SKM-1 (cell line): ENCODE measurements around the gene RPA3.

ENCODE experiments used
- DNase-seq: peaks from one replicate; lab custom pipeline; 2025; ENCODE audit not compliant: unreplicated experiment; lab: John Stamatoyannopoulos, UW

The RPA3 gene

GRCh38 chr7:7718492-7718891 is at the start of gene RPA3:
Gene RPA3 (minus strand): TSS chr7:7718607. CDS start chr7:7640418, 78,189 bp downstream.
- DNase-seq, result no peak

- no peak for DNase-seq
Measured at GRCh38 chr7:7766671-7767070, 48.3 kb upstream of the RPA3 start.

GRCh38 chr7:7765422-7765821 is 47.0 kb upstream of the RPA3 start:
- no peak for DNase-seq

- DNase-seq, result no peak
Measured at GRCh38 chr7:7764520-7765396, 46.4 kb upstream of the RPA3 start.

GRCh38 chr7:7761974-7762779 is 43.8 kb upstream of the RPA3 start:
- DNase-seq, result no peak

GRCh38 chr7:7761340-7761973 is 43.0 kb upstream of the RPA3 start:
- no peak for DNase-seq

- no peak for DNase-seq
Measured at GRCh38 chr7:7757576-7757975, 39.2 kb upstream of the RPA3 start.

GRCh38 chr7:7756577-7756976 is 38.2 kb upstream of the RPA3 start:
- DNase-seq, result no peak

GRCh38 chr7:7751243-7752092 is 33.1 kb upstream of the RPA3 start:
- DNase-seq, result no peak

GRCh38 chr7:7750571-7751242 is 32.3 kb upstream of the RPA3 start:
- no peak for DNase-seq

- no peak for DNase-seq
Measured at GRCh38 chr7:7746458-7746857, 28.1 kb upstream of the RPA3 start.

- no peak for DNase-seq
Measured at GRCh38 chr7:7745966-7746365, 27.6 kb upstream of the RPA3 start.

GRCh38 chr7:7745258-7745657 is 26.9 kb upstream of the RPA3 start:
- DNase-seq, result no peak

- no peak for DNase-seq
Measured at GRCh38 chr7:7742223-7742622, 23.8 kb upstream of the RPA3 start.

GRCh38 chr7:7740037-7740355 is 21.6 kb upstream of the RPA3 start:
- no peak for DNase-seq

GRCh38 chr7:7739204-7740036 is 21.0 kb upstream of the RPA3 start:
- no peak for DNase-seq

- DNase-seq, result no peak
Measured at GRCh38 chr7:7738622-7739021, 20.2 kb upstream of the RPA3 start.

- DNase-seq, result no peak
Measured at GRCh38 chr7:7738177-7738576, 19.8 kb upstream of the RPA3 start.

GRCh38 chr7:7737674-7738073 is 19.3 kb upstream of the RPA3 start:
- no peak for DNase-seq
